GM19240 (cell line): ENCODE results near the gene HBQ1.
"Not testable (repeated sequence)": the region's sequence is repeated elsewhere in the genome, so short reads cannot be mapped to it uniquely, and the experiment has no call there.

Source experiments
- DNase-seq: peaks from one replicate; pipeline ENCODE4 v3.0.0; 2011; ENCODE audit warnings: low spot score; ENCODE audit not compliant: insufficient read length

HBQ1 gene

GRCh38 chr16:176006-176405, 4.3 kb upstream of the HBQ1 start:
- DNase-seq, result not testable (repeated sequence)

DNA sequence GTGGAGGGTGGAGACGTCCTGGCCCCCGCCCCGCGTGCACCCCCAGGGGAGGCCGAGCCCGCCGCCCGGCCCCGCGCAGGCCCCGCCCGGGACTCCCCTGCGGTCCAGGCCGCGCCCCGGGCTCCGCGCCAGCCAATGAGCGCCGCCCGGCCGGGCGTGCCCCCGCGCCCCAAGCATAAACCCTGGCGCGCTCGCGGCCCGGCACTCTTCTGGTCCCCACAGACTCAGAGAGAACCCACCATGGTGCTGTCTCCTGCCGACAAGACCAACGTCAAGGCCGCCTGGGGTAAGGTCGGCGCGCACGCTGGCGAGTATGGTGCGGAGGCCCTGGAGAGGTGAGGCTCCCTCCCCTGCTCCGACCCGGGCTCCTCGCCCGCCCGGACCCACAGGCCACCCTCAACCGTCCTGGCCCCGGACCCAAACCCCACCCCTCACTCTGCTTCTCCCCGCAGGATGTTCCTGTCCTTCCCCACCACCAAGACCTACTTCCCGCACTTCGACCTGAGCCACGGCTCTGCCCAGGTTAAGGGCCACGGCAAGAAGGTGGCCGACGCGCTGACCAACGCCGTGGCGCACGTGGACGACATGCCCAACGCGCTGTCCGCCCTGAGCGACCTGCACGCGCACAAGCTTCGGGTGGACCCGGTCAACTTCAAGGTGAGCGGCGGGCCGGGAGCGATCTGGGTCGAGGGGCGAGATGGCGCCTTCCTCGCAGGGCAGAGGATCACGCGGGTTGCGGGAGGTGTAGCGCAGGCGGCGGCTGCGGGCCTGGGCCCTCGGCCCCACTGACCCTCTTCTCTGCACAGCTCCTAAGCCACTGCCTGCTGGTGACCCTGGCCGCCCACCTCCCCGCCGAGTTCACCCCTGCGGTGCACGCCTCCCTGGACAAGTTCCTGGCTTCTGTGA, 3.5 kb upstream of the HBQ1 start, which contains the start of gene HBA1:
TSS of gene HBA1 (plus strand) at position 204 of the 906 bp plus-strand sequence. CDS start at position 241, 37 bp downstream.
- not testable (repeated sequence) for DNase-seq

- no peak for DNase-seq
Observed at GRCh38 chr16:177394-177822, 2.9 kb upstream of the HBQ1 start.

GRCh38 chr16:177981-178667, 2.1 kb upstream of the HBQ1 start:
- no peak for DNase-seq

DNA sequence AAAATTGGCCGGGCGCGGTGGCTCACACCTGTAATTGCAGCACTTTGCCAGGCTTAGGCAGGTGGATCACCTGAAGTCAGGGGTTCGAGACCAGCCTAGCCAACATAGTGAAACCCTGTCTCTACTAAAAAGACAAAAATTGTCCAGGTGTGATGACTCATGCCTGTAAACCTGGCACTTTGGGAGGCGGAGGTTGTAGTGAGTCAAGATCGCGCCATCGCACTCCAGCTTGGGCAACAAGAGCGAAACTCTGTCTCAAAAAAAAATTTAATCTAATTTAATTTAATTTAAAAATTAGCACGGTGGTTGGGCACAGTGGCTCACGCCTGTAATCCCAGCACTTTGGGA, 1.6 kb upstream of the HBQ1 start:
- no peak for DNase-seq

- no peak for DNase-seq
Observed at GRCh38 chr16:179211-180092, 807 bp upstream of the HBQ1 start.

DNA sequence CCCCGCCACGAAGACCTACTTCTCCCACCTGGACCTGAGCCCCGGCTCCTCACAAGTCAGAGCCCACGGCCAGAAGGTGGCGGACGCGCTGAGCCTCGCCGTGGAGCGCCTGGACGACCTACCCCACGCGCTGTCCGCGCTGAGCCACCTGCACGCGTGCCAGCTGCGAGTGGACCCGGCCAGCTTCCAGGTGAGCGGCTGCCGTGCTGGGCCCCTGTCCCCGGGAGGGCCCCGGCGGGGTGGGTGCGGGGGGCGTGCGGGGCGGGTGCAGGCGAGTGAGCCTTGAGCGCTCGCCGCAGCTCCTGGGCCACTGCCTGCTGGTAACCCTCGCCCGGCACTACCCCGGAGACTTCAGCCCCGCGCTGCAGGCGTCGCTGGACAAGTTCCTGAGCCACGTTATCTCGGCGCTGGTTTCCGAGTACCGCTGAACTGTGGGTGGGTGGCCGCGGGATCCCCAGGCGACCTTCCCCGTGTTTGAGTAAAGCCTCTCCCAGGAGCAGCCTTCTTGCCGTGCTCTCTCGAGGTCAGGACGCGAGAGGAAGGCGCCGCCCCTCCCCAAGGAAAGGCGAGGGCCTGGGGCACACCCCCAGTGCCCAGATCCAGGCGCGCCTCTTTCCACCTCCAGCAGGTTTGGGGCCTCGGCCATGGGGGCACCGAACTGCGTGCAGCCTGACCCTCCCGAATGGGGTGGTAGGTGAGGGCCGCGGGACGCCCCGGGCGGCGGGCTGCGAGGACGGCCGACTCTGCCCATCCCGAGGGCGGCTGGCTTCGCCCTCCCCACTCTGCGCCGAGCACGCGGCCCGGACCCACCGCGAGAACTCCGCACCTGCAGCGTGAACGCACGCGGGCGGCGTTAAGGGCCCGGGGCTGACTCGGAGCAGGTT, 664 bp downstream of the HBQ1 start:
- peak; percentile 91 for DNase-seq

GRCh38 chr16:181565-182021, 1.3 kb downstream of the HBQ1 start:
- DNase-seq, result no peak

GRCh38 chr16:183005-183404, 2.7 kb downstream of the HBQ1 start:
- DNase-seq, result no peak

GRCh38 chr16:185213-185612, 5.0 kb downstream of the HBQ1 start:
- DNase-seq, result no peak

GRCh38 chr16:185691-186090, 5.4 kb downstream of the HBQ1 start:
- no peak for DNase-seq

DNA sequence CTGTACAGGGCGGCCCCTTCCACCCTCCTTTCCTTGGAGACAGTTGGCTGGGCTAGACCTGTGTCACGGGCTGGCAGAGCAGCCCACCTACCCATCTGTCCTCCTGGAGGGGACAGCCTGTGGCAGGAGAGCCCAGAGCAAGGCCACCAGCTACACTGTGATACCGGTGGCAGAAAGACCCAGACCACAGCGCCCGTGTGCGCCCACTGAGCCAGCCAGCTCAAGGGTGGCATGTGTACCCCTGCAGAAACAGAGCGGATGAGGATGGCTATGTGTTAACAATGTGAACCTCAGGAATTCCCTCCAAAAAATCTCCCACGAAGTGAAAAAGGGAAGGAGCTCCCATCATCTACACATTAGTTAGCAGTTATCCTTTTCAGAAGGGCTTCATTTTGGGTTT, 7.1 kb downstream of the HBQ1 start:
- no peak for DNase-seq

GRCh38 chr16:188674-189073, 8.4 kb downstream of the HBQ1 start:
- DNase-seq, result no peak

DNA sequence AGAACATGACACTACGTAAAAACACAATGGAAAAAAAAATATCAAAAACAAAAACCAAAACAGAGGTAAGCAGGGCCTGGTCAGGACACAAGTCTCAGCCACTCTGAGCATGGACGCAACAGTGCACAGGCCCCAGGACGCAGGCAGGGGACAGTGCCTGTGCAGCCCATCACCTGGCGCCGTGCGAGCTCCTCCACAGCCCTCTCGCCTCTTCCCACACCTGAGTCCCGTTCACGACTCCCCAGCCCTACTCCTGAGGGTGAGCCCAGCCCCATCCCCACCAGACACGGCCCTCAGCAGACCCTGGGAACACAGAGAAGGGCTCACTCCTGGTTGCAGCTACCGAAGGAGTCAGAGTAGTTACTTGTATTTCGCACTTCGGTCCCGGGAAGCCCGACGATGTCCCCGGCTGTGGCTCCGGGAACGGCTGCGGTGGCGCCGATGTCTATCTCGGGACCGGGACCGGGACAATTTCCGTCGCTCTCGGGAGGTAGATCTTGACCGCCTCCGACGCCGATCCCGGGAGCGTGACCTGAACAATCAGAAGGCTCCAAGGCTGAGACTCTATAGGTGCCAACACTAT, 9.4 kb downstream of the HBQ1 start:
- DNase-seq, result no peak

DNA sequence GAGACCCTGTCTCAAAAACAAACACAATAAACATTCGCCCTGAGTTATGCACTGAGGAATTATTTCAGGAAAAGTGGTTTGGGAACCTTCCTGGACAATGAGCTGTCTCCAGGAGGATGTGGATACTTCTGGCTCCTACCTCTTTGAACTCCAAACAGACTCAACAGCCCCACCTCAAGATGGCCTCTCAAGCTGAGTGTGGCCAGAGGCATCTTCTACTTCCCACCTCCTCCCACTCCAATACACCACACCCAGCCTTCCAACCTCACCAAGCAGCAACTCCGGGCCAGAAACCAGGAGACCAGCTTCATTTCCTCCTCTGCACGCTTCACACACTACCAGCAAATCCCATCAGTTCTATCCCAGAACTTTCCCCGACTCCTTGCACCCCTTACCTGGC, 11.6 kb downstream of the HBQ1 start:
- no peak for DNase-seq

DNA sequence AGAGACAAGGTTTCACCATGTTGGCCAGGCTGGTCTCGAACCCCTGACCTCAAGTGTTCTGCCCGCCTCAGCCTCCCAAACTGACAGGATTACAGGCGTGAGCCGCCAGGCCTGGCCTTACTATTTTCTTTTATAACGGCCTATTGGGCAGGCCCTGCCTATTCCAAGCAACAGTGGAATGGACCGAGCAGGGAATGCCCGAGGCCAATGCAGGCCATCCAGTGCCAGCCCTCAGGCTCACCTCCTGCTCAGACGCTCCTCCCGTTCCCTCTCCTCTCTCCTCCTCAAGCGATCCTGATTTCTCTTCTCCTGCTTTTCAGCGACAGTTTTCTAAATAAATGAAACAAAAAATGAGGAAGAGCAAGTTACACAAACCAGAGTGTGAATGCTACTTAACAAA, 12.4 kb downstream of the HBQ1 start:
- DNase-seq, result no peak

DNA sequence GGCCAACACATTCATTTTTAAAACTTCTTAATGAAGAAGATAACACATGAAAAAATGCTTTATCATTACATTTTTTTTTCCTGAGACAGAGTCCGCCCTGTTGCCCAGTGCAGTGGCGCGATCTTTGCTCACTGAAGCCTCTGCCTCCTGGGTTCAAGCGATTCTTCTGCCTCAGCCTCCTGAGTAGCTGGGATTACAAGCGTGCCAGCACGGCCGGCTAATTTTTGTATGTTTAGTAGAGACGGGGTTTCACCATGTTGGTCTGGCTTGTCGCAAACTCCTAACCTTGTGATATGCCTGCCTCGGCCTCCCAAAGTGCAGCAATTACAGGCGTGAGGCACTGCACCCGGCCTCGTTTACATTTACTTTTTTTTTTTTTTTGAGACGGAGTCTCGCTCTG, 13.2 kb downstream of the HBQ1 start:
- DNase-seq, result no peak

GRCh38 chr16:194516-194915, 14.3 kb downstream of the HBQ1 start:
- DNase-seq, result no peak

- DNase-seq, result no peak
Observed at GRCh38 chr16:200388-200787, 20.1 kb downstream of the HBQ1 start.

- DNase-seq, result no peak
Observed at GRCh38 chr16:203246-203645, 23.0 kb downstream of the HBQ1 start.
